H9 (cell line): Measurements from ENCODE around the gene ALPG. TPM values are rescaled to one million over a fixed set of nuclear protein-coding genes. Genes with fewer than 3 reads are reported as not detected.

Source experiments
- DNase-seq: peaks from one replicate; pipeline ENCODE4 v3.0.0-alpha.2; 2017
- H2AFZ ChIP-seq: one replicate; pipeline ENCODE4 v1.6.1; 2013; ENCODE audit warnings: mild to moderate bottlenecking, low read length, control low read depth, moderate library complexity
- H2AK5ac ChIP-seq: 2 replicates; pipeline ENCODE4 v1.6.1; 2013; ENCODE audit warnings: low read length, control low read depth, mixed read lengths; ENCODE audit not compliant: insufficient read length
- H2BK120ac ChIP-seq: one replicate; pipeline ENCODE4 v1.6.1; 2013; ENCODE audit warnings: low read depth, mild to moderate bottlenecking, low read length, control low read depth, inconsistent platforms; ENCODE audit not compliant: poor library complexity, severe bottlenecking
- H2BK12ac ChIP-seq: 2 replicates; pipeline ENCODE4 v1.6.1; 2013; ENCODE audit warnings: low read length, control low read depth, mixed read lengths, low read depth; ENCODE audit not compliant: insufficient read length
- H2BK15ac ChIP-seq: 2 replicates; pipeline ENCODE4 v1.6.1; 2013; ENCODE audit warnings: low read depth, low read length, control low read depth
- H2BK20ac ChIP-seq: one replicate; pipeline ENCODE4 v1.6.1; 2013; ENCODE audit warnings: low read depth, mild to moderate bottlenecking, low read length, control low read depth, inconsistent platforms; ENCODE audit not compliant: poor library complexity, severe bottlenecking
- H2BK5ac ChIP-seq: 2 replicates; pipeline ENCODE4 v1.6.1; 2013; ENCODE audit warnings: low read length, control low read depth, mixed read lengths; ENCODE audit not compliant: insufficient read length
- H3K14ac ChIP-seq: 2 replicates; pipeline ENCODE4 v1.6.1; 2013; ENCODE audit warnings: low read length, control low read depth; ENCODE audit not compliant: insufficient read depth
- H3K18ac ChIP-seq: 2 replicates; pipeline ENCODE4 v1.6.1; 2013; ENCODE audit warnings: low read depth, mild to moderate bottlenecking, mixed read lengths, low read length, control low read depth; ENCODE audit not compliant: insufficient read length
- H3K23ac ChIP-seq: 2 replicates; pipeline ENCODE4 v1.6.1; 2013; ENCODE audit warnings: low read length, control low read depth, mixed read lengths, low read depth; ENCODE audit not compliant: insufficient read length
- H3K23me2 ChIP-seq: 2 replicates; pipeline ENCODE4 v1.6.1; 2013; ENCODE audit warnings: low read depth, mild to moderate bottlenecking, mixed read lengths, low read length, control low read depth; ENCODE audit not compliant: insufficient read length, poor library complexity, severe bottlenecking
- H3K27ac ChIP-seq: 2 replicates; pipeline ENCODE4 v1.5.1; 2013; ENCODE audit warnings: low read length, control low read depth, mixed read lengths, low read depth; ENCODE audit not compliant: insufficient read length
- H3K27me3 ChIP-seq: 2 replicates; pipeline ENCODE4 v1.6.1; 2013; ENCODE audit warnings: low read length, control low read depth, inconsistent platforms; ENCODE audit not compliant: insufficient read depth
- H3K4ac ChIP-seq: 2 replicates; pipeline ENCODE4 v1.6.1; 2013; ENCODE audit warnings: low read depth, mild to moderate bottlenecking, control low read depth, inconsistent platforms, low read length, moderate library complexity
- H3K4me1 ChIP-seq: 2 replicates; pipeline ENCODE4 v1.6.1; 2013; ENCODE audit warnings: low read length, control low read depth, inconsistent platforms; ENCODE audit not compliant: insufficient read depth
- H3K4me2 ChIP-seq: 2 replicates; pipeline ENCODE4 v1.6.1; 2013; ENCODE audit warnings: low read length, control low read depth, mixed read lengths; ENCODE audit not compliant: insufficient read length, insufficient read depth
- H3K56ac ChIP-seq: 2 replicates; pipeline ENCODE4 v1.6.1; 2013; ENCODE audit warnings: low read depth, mild to moderate bottlenecking, mixed read lengths, low read length, control low read depth; ENCODE audit not compliant: insufficient read length
- H3K79me1 ChIP-seq: 2 replicates; pipeline ENCODE4 v1.6.1; 2013; ENCODE audit warnings: low read depth, mild to moderate bottlenecking, moderate library complexity, low read length, control low read depth, inconsistent platforms; ENCODE audit not compliant: insufficient read depth, poor library complexity, severe bottlenecking
- H3K79me2 ChIP-seq: 2 replicates; pipeline ENCODE4 v1.6.1; 2013; ENCODE audit warnings: low read length, control low read depth, inconsistent platforms; ENCODE audit not compliant: insufficient read depth
- H3K9ac ChIP-seq: 2 replicates; pipeline ENCODE4 v1.6.1; 2013; ENCODE audit warnings: low read length, control low read depth, mixed read lengths; ENCODE audit not compliant: insufficient read length; ENCODE audit errors: extremely low read depth
- H3K9me3 ChIP-seq: one replicate; pipeline ENCODE4 v1.6.1; 2013; ENCODE audit warnings: low read depth, low read length, inconsistent platforms; ENCODE audit not compliant: control insufficient read depth
- H3T11ph ChIP-seq: one replicate; pipeline ENCODE4 v1.6.1; 2013; ENCODE audit warnings: mild to moderate bottlenecking, low read length, control low read depth, inconsistent platforms
- H4K20me1 ChIP-seq: one replicate; pipeline ENCODE4 v1.6.1; 2013; ENCODE audit not compliant: control insufficient read depth, insufficient read length, insufficient read depth
- H4K5ac ChIP-seq: 2 replicates; pipeline ENCODE4 v1.6.1; 2013; ENCODE audit warnings: low read depth, mild to moderate bottlenecking, mixed read lengths, low read length, control low read depth; ENCODE audit not compliant: insufficient read length
- H4K8ac ChIP-seq: replicated peaks from 2 replicates; pipeline ENCODE4 v1.6.1; 2013; ENCODE audit warnings: low read length, control low read depth, mixed read lengths, low read depth; ENCODE audit not compliant: insufficient read length
- H4K91ac ChIP-seq: 2 replicates; pipeline ENCODE4 v1.6.1; 2013; ENCODE audit warnings: low read depth, mild to moderate bottlenecking, moderate library complexity, mixed read lengths, low read length, control low read depth; ENCODE audit not compliant: insufficient read length
- H3K27ac Mint-ChIP-seq, 3 experiments: 2 replicates in 2 of 3; 3 replicates in 1 of 3; pipeline ENCODE4 v1.8.0; 2020 to 2021; ENCODE audit warnings: mixed read lengths in 3 of 3, mild to moderate bottlenecking in 1 of 3, moderate library complexity in 1 of 3
- H3K27me3 Mint-ChIP-seq: 2 replicates; pipeline ENCODE4 v1.8.0; 2021; ENCODE audit warnings: low read depth, mild to moderate bottlenecking, moderate library complexity, mixed read lengths
- H3K36me3 Mint-ChIP-seq, 3 experiments: 2 replicates in 2 of 3; 3 replicates in 1 of 3; pipeline ENCODE4 v1.8.0; 2020 to 2021; ENCODE audit warnings: low read depth in 3 of 3, mixed read lengths in 3 of 3; ENCODE audit not compliant: insufficient read depth in 1 of 3
- H3K4me1 Mint-ChIP-seq, 2 experiments: 2 replicates each; pipeline ENCODE4 v1.8.0; 2020; ENCODE audit warnings: mixed read lengths in 2 of 2
- H3K4me3 Mint-ChIP-seq, 2 experiments: 2 replicates in 1 of 2; 3 replicates in 1 of 2; pipeline ENCODE4 v1.8.0; 2020 to 2021; ENCODE audit warnings: mild to moderate bottlenecking in 2 of 2, mixed read lengths in 2 of 2, moderate library complexity in 1 of 2
- H3K9me3 Mint-ChIP-seq, 2 experiments: 2 replicates in 1 of 2; 3 replicates in 1 of 2; pipeline ENCODE4 v1.8.0; 2020; ENCODE audit warnings: mild to moderate bottlenecking in 2 of 2, mixed read lengths in 2 of 2, moderate library complexity in 1 of 2
- CTCF ChIP-seq: fragments of 200-600 bp; sonication (generic); conservative IDR thresholded peaks from 3 replicates; pipeline ENCODE4 v1.8.0; 2021; ENCODE audit warnings: antibody characterized with exemption, mild to moderate bottlenecking
- WGBS: extraction: QIAGEN DNeasy Blood & Tissue Kit; methylation state at CpG from one replicate; pipeline ENCODE4 v1.1.7; 2013; ENCODE audit warnings: missing lambda C conversion rate, low lambda C conversion rate, mixed read lengths; ENCODE audit not compliant: insufficient read length; ENCODE audit errors: extremely low coverage; 5-methylcytosine and 5-hydroxymethylcytosine counted together
- total RNA-seq: library from RNA; stranded (reverse); gene quantifications from 2 replicates; pipeline ENCODE4 v1.2.1, GENCODE V29; 2021

ALPG gene
- total RNA-seq, 1 experiment from 2014 or later = 1.3 TPM

GRCh38 chr2:232386490-232386739 lies 20.2 kb upstream of the ALPG start:
- Histone ChIP-seq H2BK15ac (no peak overlapping the region), H3K9ac (no peak overlapping the region), H3K23me2 (peaks cover 23% of the 10 kb centered on the region), H3K9me3 (no peaks in the 10 kb centered on the region), H3K23ac (no peak overlapping the region), H4K5ac (no peak overlapping the region), H4K8ac (no peak overlapping the region), H3T11ph (no peak overlapping the region), H2BK120ac (no peak overlapping the region), H3K14ac (peak overlapping the region; percentile 67; the same call in 1 of the 2 replicates), H3K27me3 (peaks cover 38% of the 10 kb centered on the region; the same call in 1 of the 2 replicates), H3K56ac (no peak overlapping the region), H3K79me1 (no peaks in the 10 kb centered on the region), H3K18ac (no peak overlapping the region), H4K20me1 (no peaks in the 10 kb centered on the region), H3K27ac (no peak overlapping the region), H2BK20ac (no peak overlapping the region), H3K4me2 (peak overlapping the region; percentile 71), H2BK12ac (no peak overlapping the region), H3K4me1 (no peaks in the 10 kb centered on the region), H3K79me2 (no peaks in the 10 kb centered on the region), H3K4ac (no peak overlapping the region), H2AFZ (no peak overlapping the region), H2BK5ac (no peak overlapping the region), H2AK5ac (no peak overlapping the region), H4K91ac (no peak overlapping the region)
- H3K27ac Mint-ChIP-seq = no peak overlapping the region
- DNase-seq = no peak
- peaks cover 1 to 34% (median 5%) of the 10 kb centered on the region in 3 experiments; a peak in 5 of 7 replicates for H3K36me3 Mint-ChIP-seq
- WGBS = no CpG with 5 or more reads among the region's 23 CpGs
- peaks cover 0 to 2% of the 10 kb centered on the region in 2 experiments; a peak in 2 of 5 replicates for H3K9me3 Mint-ChIP-seq
- TF ChIP-seq CTCF = no peak
- peak overlapping the region; percentile 64 to 78 for H3K4me3 Mint-ChIP-seq
- H3K27me3 Mint-ChIP-seq = peaks cover 96% of the 10 kb centered on the region
- peaks cover 35 to 45% of the 10 kb centered on the region in 2 experiments for H3K4me1 Mint-ChIP-seq
